GM12873 (cell line): ENCODE measurements around the gene PPY.

Experiments used
- TF ChIP-seq, protein P1 (sequence below): IDR thresholded peaks from 2 replicates; pipeline ENCODE4 v1.5.1; 2012; ENCODE audit warnings: low read depth, mild to moderate bottlenecking, moderate library complexity, low read length, control low read depth; ENCODE audit not compliant: insufficient read depth; ENCODE audit errors: missing control alignments

Gene PPY

DNA sequence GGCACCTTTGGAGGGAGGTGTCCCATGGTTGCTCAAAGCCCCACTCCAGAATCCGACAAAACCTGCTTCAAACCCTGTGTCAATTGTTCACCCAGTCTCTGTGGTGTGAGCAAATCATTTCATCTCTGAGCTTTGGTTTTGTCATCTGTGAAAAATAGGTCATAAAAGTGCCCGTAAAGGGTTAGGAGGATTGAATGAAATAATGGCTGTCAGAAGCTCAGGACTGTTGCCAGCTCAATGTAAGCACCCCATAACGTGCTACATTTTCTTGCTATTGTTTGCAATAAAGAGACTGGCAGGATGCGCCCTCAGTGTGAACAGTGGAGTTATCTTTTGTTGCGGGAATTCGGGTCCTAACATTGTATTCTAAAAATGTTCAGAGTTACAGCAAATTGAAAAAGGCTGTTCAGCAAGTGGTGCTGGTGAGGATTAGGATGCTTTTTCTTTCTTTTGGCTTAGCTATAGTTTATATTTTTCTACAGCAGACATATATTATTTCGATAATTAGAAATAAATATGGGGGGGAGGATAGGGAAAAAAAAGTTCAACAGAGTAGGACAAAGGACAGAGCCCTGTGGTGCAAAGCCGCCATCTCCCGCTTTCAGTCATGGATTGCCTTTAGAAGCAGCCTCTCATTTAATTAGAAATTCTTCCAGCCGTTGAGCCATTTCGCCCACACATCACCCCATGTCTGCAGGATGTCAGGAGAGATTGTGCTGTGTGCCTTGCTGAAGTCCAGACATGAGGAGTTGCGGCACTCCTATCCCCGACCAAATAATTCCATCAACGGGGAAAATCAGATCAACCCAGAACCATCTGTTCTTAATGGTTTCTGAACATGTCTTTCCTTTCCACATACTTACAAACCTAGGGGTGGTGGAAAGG lies 32.3 kb upstream of the PPY start:
- TF ChIP-seq, protein P1, sequence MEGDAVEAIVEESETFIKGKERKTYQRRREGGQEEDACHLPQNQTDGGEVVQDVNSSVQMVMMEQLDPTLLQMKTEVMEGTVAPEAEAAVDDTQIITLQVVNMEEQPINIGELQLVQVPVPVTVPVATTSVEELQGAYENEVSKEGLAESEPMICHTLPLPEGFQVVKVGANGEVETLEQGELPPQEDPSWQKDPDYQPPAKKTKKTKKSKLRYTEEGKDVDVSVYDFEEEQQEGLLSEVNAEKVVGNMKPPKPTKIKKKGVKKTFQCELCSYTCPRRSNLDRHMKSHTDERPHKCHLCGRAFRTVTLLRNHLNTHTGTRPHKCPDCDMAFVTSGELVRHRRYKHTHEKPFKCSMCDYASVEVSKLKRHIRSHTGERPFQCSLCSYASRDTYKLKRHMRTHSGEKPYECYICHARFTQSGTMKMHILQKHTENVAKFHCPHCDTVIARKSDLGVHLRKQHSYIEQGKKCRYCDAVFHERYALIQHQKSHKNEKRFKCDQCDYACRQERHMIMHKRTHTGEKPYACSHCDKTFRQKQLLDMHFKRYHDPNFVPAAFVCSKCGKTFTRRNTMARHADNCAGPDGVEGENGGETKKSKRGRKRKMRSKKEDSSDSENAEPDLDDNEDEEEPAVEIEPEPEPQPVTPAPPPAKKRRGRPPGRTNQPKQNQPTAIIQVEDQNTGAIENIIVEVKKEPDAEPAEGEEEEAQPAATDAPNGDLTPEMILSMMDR, result no peak

DNA sequence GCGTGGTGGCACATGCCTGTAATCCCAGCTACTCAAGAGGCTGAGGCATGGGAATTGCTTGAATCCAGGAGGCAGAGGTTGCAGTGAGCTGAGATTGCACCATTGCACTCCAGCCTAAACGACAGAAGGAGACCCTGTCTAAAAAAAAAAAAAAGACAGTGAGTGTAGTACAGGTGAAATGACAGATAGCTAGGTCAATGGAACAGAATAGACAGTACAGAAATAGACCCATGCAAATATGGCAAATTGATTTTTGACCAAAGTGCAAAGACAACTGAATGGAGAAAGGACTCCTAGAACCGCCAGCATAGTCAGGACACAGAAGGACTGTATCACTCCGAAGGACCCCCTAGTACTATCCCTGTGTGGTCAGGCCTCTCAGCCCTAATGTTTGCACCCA lies 28.1 kb upstream of the PPY start:
- TF ChIP-seq, protein P1, result no peak

DNA sequence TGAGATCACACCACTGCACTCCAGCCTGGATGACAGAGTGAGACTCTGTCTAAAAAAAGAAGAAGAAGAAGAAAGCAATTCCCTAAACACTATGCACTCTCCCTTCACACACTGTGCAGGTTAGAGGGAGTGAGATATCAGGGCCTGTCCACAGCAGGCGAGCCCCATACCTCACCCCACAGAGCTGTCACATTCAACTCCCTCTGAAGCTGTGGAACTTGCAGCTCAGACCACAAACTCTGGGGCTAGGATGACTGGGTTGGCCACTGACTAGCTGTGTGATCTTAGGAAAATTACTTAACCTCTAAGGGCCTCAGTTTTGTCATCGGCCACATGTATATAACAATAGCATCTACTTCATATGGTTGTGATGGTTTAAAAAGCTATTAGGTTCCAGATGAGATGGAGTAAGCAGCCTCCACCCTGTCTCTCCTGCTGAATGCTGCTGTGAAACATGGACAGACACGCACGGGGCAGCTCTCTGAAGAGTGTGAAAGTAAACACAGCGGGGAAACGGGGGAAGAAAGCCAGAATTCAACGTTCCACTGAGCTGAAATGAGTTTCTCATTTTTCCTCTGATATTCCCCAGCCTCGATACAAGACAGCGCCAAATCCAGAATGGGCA lies 25.1 kb upstream of the PPY start:
- TF ChIP-seq, protein P1, result no peak

DNA sequence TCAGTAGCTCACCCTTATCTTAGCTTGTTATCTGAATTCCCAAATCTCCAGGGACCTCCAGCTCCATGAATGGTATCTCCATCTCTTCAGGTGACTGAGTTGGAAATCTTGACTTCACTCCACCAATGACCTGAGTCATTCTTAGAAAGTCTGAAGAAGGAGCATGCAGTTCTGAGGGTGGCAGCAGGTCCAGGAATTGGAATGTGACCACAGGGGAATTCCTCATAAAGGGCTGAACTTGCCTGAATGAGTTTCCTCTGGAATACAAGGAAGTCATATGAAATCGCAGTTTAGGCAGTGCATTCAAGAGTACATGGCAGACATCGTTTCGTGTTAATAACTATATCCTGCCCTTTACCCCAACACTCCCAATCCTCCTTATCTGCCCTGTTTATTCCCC lies 24.0 kb upstream of the PPY start:
- TF ChIP-seq, protein P1, result no peak

DNA sequence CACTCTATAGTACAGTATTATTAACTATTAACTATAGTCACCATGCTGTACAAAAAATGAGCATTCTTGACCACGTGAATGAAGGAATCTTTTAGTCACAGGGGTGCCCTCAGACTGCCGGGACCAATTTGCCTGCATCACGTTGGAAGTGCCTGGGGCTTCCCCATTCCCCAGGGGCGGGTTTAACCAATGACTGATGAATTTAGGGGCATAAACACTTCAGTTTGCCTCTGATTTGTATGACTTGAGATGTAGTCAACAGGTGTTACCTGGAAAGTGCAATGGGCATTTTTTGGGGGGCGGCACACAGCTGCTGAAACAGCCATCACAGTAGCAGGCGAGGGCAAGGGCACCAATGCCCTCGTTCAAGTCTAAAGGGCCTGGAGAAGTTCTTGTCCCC lies 20.2 kb upstream of the PPY start:
- TF ChIP-seq, protein P1, result no peak

DNA sequence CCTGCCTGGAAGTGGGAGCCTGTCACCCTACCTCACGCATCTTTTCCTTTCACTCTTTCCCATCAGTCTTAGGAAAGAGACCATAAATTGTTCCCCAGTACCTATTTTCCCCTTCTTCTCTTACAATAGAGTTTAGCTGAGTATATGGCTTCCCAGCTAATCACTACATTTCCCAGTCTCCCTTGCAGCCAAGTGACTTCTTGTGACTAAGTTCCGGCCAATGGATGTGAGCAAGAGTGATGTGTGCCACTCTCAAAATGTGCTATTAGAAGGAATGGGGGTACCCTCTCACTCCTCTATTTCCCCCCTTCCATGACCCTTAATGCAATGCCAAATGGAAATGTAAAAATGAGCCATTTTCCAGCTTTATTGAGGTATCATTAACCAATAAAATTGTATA lies 19.7 kb upstream of the PPY start:
- TF ChIP-seq, protein P1, result no peak

DNA sequence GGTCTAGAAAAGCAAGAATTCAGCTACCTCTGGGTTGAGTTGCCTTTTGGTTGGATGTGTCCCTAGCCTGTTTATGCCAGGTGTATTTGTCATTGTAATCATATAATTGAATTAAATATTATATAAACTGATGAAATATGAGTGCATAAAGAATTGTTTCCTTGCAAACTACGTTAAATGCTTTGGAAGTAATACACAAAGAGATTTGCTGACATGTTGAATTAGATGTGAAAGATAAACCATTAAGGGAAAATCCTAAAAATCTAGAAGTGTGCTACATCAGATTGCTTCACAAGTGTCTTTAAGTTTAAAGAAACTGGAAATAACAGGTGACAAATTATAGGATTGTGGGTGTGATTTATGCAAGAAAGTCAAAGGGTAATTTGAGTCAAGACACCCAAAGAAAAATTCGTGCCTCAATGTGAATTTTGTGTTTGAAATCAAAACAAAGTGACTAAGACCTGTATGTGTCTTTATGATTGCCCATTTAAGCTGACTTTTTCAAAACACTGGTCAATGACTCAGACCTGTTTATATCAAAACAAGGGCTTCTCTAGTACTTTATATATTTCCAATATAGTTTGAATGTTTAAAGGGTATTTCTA lies 16.6 kb upstream of the PPY start:
- TF ChIP-seq, protein P1, result no peak
